Heart right ventricle (tissue), 16 donors: ENCODE measurements around the gene SOAT2. TPM values are rescaled to one million over a fixed set of nuclear protein-coding genes. Genes with fewer than 3 reads are reported as not detected.
A peak's percentile ranks its signal among the peaks of the same experiment; 100 is the strongest.
"Not testable (repeated sequence)": the region's sequence is repeated elsewhere in the genome, so short reads cannot be mapped to it uniquely, and the experiment has no call there.

ENCODE experiments used
- ATAC-seq, 8 donors: fragments of 200-7000 bp; cut with Tn5 transposase; one replicate each; pipeline ENCODE4 v1.9.1; 2020; ENCODE audit warnings: mild to moderate bottlenecking in 8 of 8, moderate library complexity in 8 of 8, moderate number of reproducible peaks in 1 of 8
- DNase-seq, 2 donors: peaks; one replicate each; pipeline ENCODE4 v3.0.0-alpha.2; 2020
- H3K27ac ChIP-seq, 10 donors: fragments of 200-600 bp; sonication (generic) in 2 of 10; one replicate each; pipeline versions ENCODE4 v1.5.0 to v1.8.0; 2020 to 2022; ENCODE audit warnings: mild to moderate bottlenecking in 3 of 10
- H3K27me3 ChIP-seq, 7 donors: fragments of 200-600 bp; one replicate each; pipeline ENCODE4 v1.8.0; 2021 to 2022; ENCODE audit warnings: mild to moderate bottlenecking in 2 of 7
- H3K36me3 ChIP-seq, 9 donors: fragments of 200-600 bp; sonication (generic) in 1 of 9; one replicate each; pipeline versions ENCODE4 v1.5.0 to v1.8.0; 2020 to 2022; ENCODE audit warnings: mild to moderate bottlenecking in 2 of 9
- H3K4me1 ChIP-seq, 9 donors: fragments of 200-600 bp; sonication (generic) in 1 of 9; one replicate each; pipeline versions ENCODE4 v1.5.0 to v1.8.0; 2020 to 2022; ENCODE audit warnings: mild to moderate bottlenecking in 4 of 9
- H3K4me3 ChIP-seq, 10 donors: fragments of 200-600 bp; sonication (generic) in 2 of 10; one replicate each; pipeline versions ENCODE4 v1.5.0 to v1.8.0; 2020 to 2022; ENCODE audit warnings: mild to moderate bottlenecking in 7 of 10, moderate library complexity in 2 of 10
- H3K9me3 ChIP-seq, 11 donors: fragments of 200-600 bp in 10 of 11; sonication (generic) in 2 of 11; one replicate each; pipeline versions ENCODE4 v1.5.0 to v1.8.0; 2013 to 2022; ENCODE audit warnings: mild to moderate bottlenecking in 2 of 11, control low read depth in 1 of 11, moderate library complexity in 1 of 11
- WGBS, 2 donors: extraction: QIAGEN DNeasy Blood & Tissue Kit; methylation state at CpG; one replicate each; pipeline ENCODE4 v1.1.7; 2013; ENCODE audit warnings: inconsistent platforms in 1 of 2; 5-methylcytosine and 5-hydroxymethylcytosine counted together
- intact Hi-C, 10 donors: fragments of 100-400 bp; cut with DNase I; formaldehyde crosslinking; loops; one replicate each; pipeline versions ENCODE4 v1.11.1 to v1.14.2; 2022
- polyA plus RNA-seq, 2 donors: library from polyadenylated mRNA; stranded (reverse); fragments of 200-250 nt; gene quantifications; one replicate each; pipeline ENCODE4 v1.2.3, GENCODE V29; 2013
- total RNA-seq, 10 donors: library from RNA; stranded (reverse); fragmentation: NEBNext Ultra II Directional in 3 of 10; extraction: Animal tissue kit (Norgen Biotek cat#: 25700) in 3 of 10; gene quantifications; one replicate each; pipeline versions ENCODE4 v1.2.1 to v1.2.4, GENCODE V29; 2021 to 2023
- TF ChIP-seq, protein P1 (sequence below), 9 donors: fragments of 200-600 bp; sonication (generic) in 2 of 9; IDR thresholded peaks; one replicate each; pipeline versions ENCODE4 v1.5.0 to v1.8.0; 2021 to 2022; ENCODE audit warnings: antibody characterized with exemption in 9 of 9, mild to moderate bottlenecking in 5 of 9, moderate library complexity in 1 of 9
- donor health status: Arrhythmogenic right ventricular cardiomyopathy.
- donor health status: ischemic (EF 13 %, LVEDD 7.1; RV severe dilation, severe dysfunction).
- donor health status: healthy with polysubstance abuse.
- donor health status: DM: no; HTN: yes; CAD: no.
- donor health status: DM: no; HTN: no; CAD: no.
- donor health status: ischemic (EF 25% LVEDD 6.9; RV normal size, moderate dysfunction).
- donor health status: ischemic (EF 25% LVEDD 5.7; RV mildly dilated, moderate dysfunction).
- donor health status: healthy.
- donor health status: DM: yes; HTN: yes; CAD: no.
- donor health status: Ischemic cardiomyopathy.
- donor health status: ischemic (EF 35%, LVEDD 5.7; RV mildly dilated, moderate dysfunction).
- donor health status: nonischemic (EF 11% LVEDD 7.7; RV severe dilation, severe dysfunction).
- donor health status: DM: yes; HTN: yes; CAD: no.
- donor health status: PGD.
- donor health status: ischemic (EF 29% LVEDD 5.4; RV normal size, mild dysfunction).
- donor health status: nonischemic (EF 23%, LVEDD 6.1; RV moderate dilation, normal function).

Gene SOAT2
- total and polyA plus RNA-seq, 12 donors = 0.03 TPM; not detected in 11

DNA sequence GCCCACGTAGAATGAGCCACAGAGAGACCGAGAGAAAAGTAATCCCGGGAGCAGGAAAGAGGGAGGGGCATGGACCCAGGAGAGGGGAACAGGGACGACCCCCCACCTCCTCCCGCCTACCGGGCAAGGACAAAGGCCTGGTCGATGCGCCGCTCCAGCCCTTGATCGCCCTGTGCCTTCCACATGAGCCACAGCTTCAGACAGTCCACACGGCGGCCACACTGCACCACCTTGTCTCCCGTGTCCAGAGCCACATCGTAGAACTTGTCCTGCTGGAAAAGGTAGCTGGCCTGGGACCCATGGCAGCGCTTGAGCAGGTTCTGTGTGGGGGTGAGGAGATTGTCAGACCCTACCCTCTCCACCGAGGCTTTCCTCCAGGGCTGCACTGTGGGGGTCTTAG, 56.7 kb downstream of the SOAT2 start:
- Histone ChIP-seq H3K36me3 (peaks cover 0 to 41% (median 0%) of the 10 kb centered on the region in 9 donors), H3K27ac (no peak overlapping the region)
- intact Hi-C loops = loop anchor here in 8 of 10 donors (1.0 to 5.0 kb wide), 7 partner anchors 31 to 127 kb away; no protein-coding TSS in a partner anchor

DNA sequence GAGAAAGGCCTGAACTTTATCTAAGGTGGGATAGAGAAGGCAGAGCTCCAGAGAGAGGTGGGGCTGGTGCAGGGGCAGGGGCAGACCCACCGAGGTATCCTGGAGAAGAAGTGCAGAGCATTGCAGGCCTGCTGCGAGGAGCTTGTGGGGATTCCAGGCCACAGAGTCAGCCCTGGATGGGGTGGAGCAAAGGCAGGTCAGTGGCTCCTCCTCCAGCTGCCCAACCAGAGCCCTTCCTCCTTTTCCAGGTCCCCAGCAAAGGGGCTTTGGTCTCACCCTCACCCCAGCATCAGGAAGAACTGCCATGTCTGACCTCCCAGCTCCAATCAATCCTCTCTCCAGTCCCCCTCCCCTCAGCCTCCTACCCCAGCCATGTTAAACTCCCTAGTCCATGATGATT, 57.4 kb downstream of the SOAT2 start:
- H3K27me3 ChIP-seq = no peaks in the 10 kb centered on the region
- peaks cover 0 to 7% (median 0%) of the 10 kb centered on the region in 9 donors for H3K4me1 ChIP-seq
- ATAC-seq (peak in 1 of 8 donors; percentile 32), DNase-seq (no peak)
- H3K9me3 ChIP-seq = no peaks in the 10 kb centered on the region
- H3K4me3 ChIP-seq = no peak overlapping the region
- intact Hi-C loops = loop anchor here in 1 of 10 donors (5.0 kb wide), 1 partner anchor 37 kb away; no protein-coding TSS in a partner anchor
- WGBS, 2 donors = 78 to 87% methylated on average over 2 of the region's 2 CpGs
- H3K27ac ChIP-seq = no peak overlapping the region
- TF ChIP-seq, protein P1, sequence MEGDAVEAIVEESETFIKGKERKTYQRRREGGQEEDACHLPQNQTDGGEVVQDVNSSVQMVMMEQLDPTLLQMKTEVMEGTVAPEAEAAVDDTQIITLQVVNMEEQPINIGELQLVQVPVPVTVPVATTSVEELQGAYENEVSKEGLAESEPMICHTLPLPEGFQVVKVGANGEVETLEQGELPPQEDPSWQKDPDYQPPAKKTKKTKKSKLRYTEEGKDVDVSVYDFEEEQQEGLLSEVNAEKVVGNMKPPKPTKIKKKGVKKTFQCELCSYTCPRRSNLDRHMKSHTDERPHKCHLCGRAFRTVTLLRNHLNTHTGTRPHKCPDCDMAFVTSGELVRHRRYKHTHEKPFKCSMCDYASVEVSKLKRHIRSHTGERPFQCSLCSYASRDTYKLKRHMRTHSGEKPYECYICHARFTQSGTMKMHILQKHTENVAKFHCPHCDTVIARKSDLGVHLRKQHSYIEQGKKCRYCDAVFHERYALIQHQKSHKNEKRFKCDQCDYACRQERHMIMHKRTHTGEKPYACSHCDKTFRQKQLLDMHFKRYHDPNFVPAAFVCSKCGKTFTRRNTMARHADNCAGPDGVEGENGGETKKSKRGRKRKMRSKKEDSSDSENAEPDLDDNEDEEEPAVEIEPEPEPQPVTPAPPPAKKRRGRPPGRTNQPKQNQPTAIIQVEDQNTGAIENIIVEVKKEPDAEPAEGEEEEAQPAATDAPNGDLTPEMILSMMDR (IDR thresholded peaks at IDR 0.05) = no peak
- peaks cover 0 to 41% (median 0%) of the 10 kb centered on the region in 9 donors for H3K36me3 ChIP-seq

More for the DNA sequence above, 56.7 kb downstream of the SOAT2 start:
- 86 to 89% methylated on average over 15 to 16 of the region's 16 CpGs for WGBS, 2 donors
- peaks cover 0 to 7% (median 2%) of the 10 kb centered on the region in 9 donors for H3K4me1 ChIP-seq
- TF ChIP-seq, protein P1 (IDR thresholded peaks at IDR 0.05) = no peak
- no peaks in the 10 kb centered on the region for H3K9me3 ChIP-seq
- ATAC-seq (peak in 2 of 8 donors; percentile 5 to 33), DNase-seq (no peak)
- H3K4me3 ChIP-seq = no peak overlapping the region
- no peaks in the 10 kb centered on the region for H3K27me3 ChIP-seq

DNA sequence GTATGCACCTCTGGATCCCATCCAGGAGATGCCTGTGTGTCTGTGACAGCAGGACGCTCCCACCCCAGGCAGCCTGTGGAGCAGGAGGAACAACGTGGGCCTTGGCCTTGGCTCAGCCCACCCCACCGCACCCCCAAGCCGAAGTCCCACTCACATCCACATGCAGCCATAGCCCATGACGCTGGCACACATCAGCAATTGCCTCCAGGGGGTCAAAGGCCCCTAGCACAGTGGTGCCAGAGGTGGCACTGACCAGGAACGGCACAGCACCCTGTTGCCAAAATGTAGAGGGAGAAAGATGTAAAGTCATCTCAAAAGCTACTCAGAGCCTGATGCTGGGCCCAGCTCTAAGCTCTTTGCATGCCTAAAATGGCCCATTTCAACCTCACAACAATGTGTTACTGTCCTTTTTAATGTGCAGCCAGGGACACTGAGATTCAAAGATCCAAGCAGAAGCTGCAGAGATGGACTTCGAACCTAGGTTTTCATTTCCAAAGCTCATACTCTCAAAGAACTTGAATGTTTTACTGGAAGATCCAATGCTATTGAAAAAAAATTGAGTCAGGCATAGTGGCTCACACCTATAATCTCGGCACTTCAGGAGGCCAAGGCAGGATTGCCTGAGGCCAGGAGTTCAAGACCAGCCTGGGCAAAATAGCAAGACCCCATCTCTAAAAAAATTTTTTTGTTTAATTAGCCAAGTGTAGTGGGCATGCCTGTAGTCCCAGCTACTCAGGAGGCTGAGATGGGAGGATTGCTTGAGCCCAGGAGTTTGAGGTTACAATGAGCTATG, 58.0 kb downstream of the SOAT2 start:
- 92 to 94% methylated on average over 8 of the region's 8 CpGs for WGBS, 2 donors
- ATAC-seq = no peak

DNA sequence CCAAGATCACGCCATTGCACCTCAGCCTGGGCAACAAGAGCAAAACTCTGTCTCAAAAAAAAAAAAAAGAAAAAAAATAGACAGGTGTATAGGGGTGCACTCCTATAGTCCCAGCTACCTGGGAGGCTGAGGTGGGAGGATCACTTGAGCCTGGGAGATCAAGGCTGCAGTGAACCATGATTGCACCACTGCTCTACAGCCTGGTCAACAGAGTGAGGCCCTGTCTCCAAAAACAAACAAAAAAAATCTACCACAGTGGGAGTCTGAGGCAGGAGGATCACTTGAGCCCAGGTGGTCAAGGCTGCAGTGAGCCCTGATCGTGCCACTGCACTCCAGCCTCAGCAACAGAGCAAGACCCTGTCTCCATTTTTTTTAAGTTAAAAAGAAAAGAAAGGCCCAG, 59.7 kb downstream of the SOAT2 start:
- H3K9me3 ChIP-seq, DNase-seq, ATAC-seq, H3K27me3 ChIP-seq, H3K4me3 ChIP-seq, H3K27ac ChIP-seq, H3K4me1 ChIP-seq: not testable (repeated sequence)
- 95 to 100% methylated on average over 2 of the region's 2 CpGs for WGBS, 2 donors
- peaks cover 0 to 49% (median 0%) of the 10 kb centered on the region in 9 donors for H3K36me3 ChIP-seq
- intact Hi-C loops = loop anchor here in 1 of 10 donors (5.0 kb wide), 1 partner anchor 34 kb away; no protein-coding TSS in a partner anchor

More for the DNA sequence above, 58.0 kb downstream of the SOAT2 start:
- no peak for DNase-seq
- H3K36me3 ChIP-seq = peaks cover 0 to 43% (median 0%) of the 10 kb centered on the region in 9 donors
- no peak overlapping the region for H3K4me3 ChIP-seq
- no peaks in the 10 kb centered on the region for H3K27me3 ChIP-seq
- intact Hi-C loops = loop anchor here in 1 of 10 donors (5.0 kb wide), 1 partner anchor 36 kb away; no protein-coding TSS in a partner anchor
- H3K4me1 ChIP-seq = peaks cover 0 to 7% (median 0%) of the 10 kb centered on the region in 9 donors
- H3K27ac ChIP-seq = no peak overlapping the region
- H3K9me3 ChIP-seq = no peaks in the 10 kb centered on the region
- TF ChIP-seq, protein P1 (IDR thresholded peaks at IDR 0.05) = no peak
